ENCODE results near the gene SORBS2. TPM values are rescaled to one million over a fixed set of nuclear protein-coding genes. Genes with fewer than 3 reads are reported as not detected.

Gene SORBS2
- total RNA-seq, 1 experiment from 2014 or later, result 9.7 TPM

- Histone ChIP-seq H3K56ac (ENCODE audit: insufficient read length, low read depth, low read length) (no peak overlapping the region), H2BK15ac (ENCODE audit: low read depth, low read length) (no peak overlapping the region), H3K79me2 (ENCODE audit: insufficient read depth, low read length) (no peaks in the 10 kb centered on the region; the same call in 1 of the 2 replicates), H4K20me1 (ENCODE audit: control insufficient read depth, insufficient read depth, insufficient read length) (no peaks in the 10 kb centered on the region), H4K91ac (ENCODE audit: insufficient read length, low read depth, low read length) (no peak overlapping the region), H4K5ac (ENCODE audit: insufficient read length, low read depth, low read length) (no peak overlapping the region), H2AFZ (ENCODE audit: low read length) (no peak overlapping the region), H3K27me3 (ENCODE audit: insufficient read depth, low read length) (no peaks in the 10 kb centered on the region), H2BK20ac (ENCODE audit: low read depth, low read length, poor library complexity, severe bottlenecking) (no peak overlapping the region), H3K4ac (ENCODE audit: low read depth, low read length) (no peak overlapping the region), H3K4me2 (ENCODE audit: insufficient read depth, insufficient read length, low read length) (no peak overlapping the region), H3T11ph (ENCODE audit: low read length) (no peak overlapping the region), H3K23me2 (ENCODE audit: insufficient read length, low read depth, low read length, poor library complexity, severe bottlenecking) (no peaks in the 10 kb centered on the region), H3K4me1 (ENCODE audit: insufficient read depth, low read length) (peaks cover 13% of the 10 kb centered on the region), H2BK5ac (ENCODE audit: insufficient read length, low read length) (no peak overlapping the region), H3K79me1 (ENCODE audit: insufficient read depth, low read depth, low read length, poor library complexity, severe bottlenecking) (no peaks in the 10 kb centered on the region), H3K27ac (ENCODE audit: insufficient read length, low read depth, low read length) (no peak overlapping the region), H3K9me3 (ENCODE audit: control insufficient read depth, low read depth, low read length) (no peaks in the 10 kb centered on the region), H2AK5ac (ENCODE audit: insufficient read length, low read length) (no peak overlapping the region), H4K8ac (replicated peaks; ENCODE audit: insufficient read length, low read depth, low read length) (no peak overlapping the region), H2BK12ac (ENCODE audit: insufficient read length, low read depth, low read length) (no peak overlapping the region), H3K14ac (ENCODE audit: insufficient read depth, low read length) (no peak overlapping the region), H2BK120ac (ENCODE audit: low read depth, low read length, poor library complexity, severe bottlenecking) (no peak overlapping the region), H3K23ac (ENCODE audit: insufficient read length, low read depth, low read length) (no peak overlapping the region), H3K9ac (ENCODE audit: extremely low read depth, insufficient read length, low read length) (no peak overlapping the region), H3K18ac (ENCODE audit: insufficient read length, low read depth, low read length) (no peak overlapping the region)
- Mint-ChIP-seq H3K27ac (peak overlapping the region in 1 of 3 experiments; percentile 85; a peak in 2 of 7 replicates), H3K4me1 (peaks cover 44 to 61% of the 10 kb centered on the region in 2 experiments), H3K36me3 (ENCODE audit: insufficient read depth in 1 of 3, low read depth in 3 of 3) (peaks cover 9 to 38% (median 32%) of the 10 kb centered on the region in 3 experiments), H3K27me3 (ENCODE audit: low read depth) (no peaks in the 10 kb centered on the region; the same call in 1 of the 2 replicates), H3K9me3 (peaks cover 5 to 10% of the 10 kb centered on the region in 2 experiments; a peak in 4 of 5 replicates), H3K4me3 (no peak overlapping the region)
- no peak for TF ChIP-seq CTCF (conservative IDR thresholded peaks at IDR 0.05)
- WGBS (ENCODE audit: extremely low coverage, insufficient read length, low lambda C conversion rate), result no CpG with 5 or more reads among the region's 4 CpGs
- no peak for DNase-seq
Measured at GRCh38 chr4:185735866-185736400, 76.1 kb downstream of the SORBS2 start.
